Fibroblast of pulmonary artery (primary cell): ENCODE data around the gene SMIM1.
A peak's percentile ranks its signal among the peaks of the same experiment; 100 is the strongest.

Source experiments
- DNase-seq: peaks from one replicate; pipeline ENCODE4 v3.0.0-alpha.2; 2010; ENCODE audit warnings: low read depth
- H3K4me3 ChIP-seq: replicated peaks from 2 replicates; pipeline ENCODE4 v1.5.1; 2011; ENCODE audit warnings: low read depth, mild to moderate bottlenecking, control low read depth, low read length, moderate library complexity
- CTCF ChIP-seq: IDR thresholded peaks from 2 replicates; pipeline ENCODE4 v1.5.1; 2011; ENCODE audit warnings: mild to moderate bottlenecking, control low read depth, low read length, inconsistent platforms; ENCODE audit errors: missing control alignments

Gene SMIM1

GRCh38 chr1:3763351-3764125 is 9.0 kb upstream of the SMIM1 start:
- DNase-seq, result no peak
- TF ChIP-seq CTCF, result no peak
- no peak overlapping the region for H3K4me3 ChIP-seq

GRCh38 chr1:3767328-3767925 is 5.1 kb upstream of the SMIM1 start:
- no peak overlapping the region for H3K4me3 ChIP-seq
- no peak for TF ChIP-seq CTCF
- no peak for DNase-seq

GRCh38 chr1:3768811-3769390 is 3.6 kb upstream of the SMIM1 start:
- H3K4me3 ChIP-seq, result no peak overlapping the region
- DNase-seq, result no peak
- TF ChIP-seq CTCF, result no peak

- DNase-seq, result no peak
- no peak for TF ChIP-seq CTCF
- H3K4me3 ChIP-seq, result no peak overlapping the region
Observed at GRCh38 chr1:3770047-3770765, 2.3 kb upstream of the SMIM1 start.

GRCh38 chr1:3771108-3772026 is 1.2 kb upstream of the SMIM1 start:
- DNase-seq, result no peak
- peak overlapping the region; percentile 61 for H3K4me3 ChIP-seq

More at GRCh38 chr1:3771108-3772026, 1.2 kb upstream of the SMIM1 start:
- no peak for TF ChIP-seq CTCF
